NCI-H1694 (cell line): ENCODE data around the gene DISP3.

Experiments used
- DNase-seq: peaks from one replicate; lab custom pipeline; 2025; lab: John Stamatoyannopoulos, UW

The DISP3 gene

GRCh38 chr1:11529330-11529729 lies 50.4 kb downstream of the DISP3 start:
- no peak for DNase-seq

DNA sequence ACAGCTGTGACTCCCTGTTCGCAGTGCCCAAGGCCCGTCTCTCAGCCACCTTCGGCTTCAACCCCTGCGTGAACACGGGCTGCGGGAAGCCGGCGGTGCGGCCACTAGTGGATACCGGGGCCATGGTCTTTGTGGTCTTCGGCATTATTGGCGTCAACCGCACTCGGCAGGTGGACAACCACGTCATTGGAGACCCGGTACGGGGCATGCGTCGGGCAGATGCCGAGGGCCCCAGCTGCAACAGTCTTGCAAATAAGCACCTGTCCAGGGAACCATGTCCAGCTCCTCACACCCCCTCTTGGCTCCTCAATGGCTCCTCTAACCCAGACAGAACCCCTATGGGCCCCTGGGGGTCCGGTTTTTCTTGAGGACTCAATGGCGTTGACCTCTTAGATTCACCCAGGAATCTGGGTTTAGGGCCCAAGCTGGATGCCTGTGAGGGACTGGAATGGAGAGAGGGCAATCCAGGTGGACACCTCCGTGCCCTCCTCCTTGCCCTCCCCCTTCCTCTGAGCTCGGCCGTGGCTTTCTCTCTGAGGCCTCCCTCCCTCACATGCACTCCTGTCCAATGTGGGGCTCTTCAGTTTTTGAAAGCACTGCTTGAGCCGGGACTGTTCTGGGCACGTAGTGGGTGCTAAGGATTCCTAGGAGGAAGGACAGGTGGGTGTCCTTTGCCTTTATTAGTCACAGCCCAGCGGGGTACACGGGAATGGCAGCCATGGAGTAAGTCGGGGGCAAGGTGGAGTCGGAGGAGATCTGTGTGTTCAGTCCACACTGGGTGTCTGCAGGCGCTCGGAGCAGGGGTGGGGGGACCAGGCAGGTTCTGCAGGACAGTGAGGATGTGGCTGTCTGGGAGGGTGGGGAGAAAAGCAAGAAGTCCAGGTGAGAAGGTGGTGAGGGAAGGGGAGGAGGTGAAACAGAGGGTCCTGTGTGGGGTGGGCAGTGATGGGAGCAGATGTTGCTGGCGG lies 51.1 kb downstream of the DISP3 start:
- DNase-seq = no peak

DNA sequence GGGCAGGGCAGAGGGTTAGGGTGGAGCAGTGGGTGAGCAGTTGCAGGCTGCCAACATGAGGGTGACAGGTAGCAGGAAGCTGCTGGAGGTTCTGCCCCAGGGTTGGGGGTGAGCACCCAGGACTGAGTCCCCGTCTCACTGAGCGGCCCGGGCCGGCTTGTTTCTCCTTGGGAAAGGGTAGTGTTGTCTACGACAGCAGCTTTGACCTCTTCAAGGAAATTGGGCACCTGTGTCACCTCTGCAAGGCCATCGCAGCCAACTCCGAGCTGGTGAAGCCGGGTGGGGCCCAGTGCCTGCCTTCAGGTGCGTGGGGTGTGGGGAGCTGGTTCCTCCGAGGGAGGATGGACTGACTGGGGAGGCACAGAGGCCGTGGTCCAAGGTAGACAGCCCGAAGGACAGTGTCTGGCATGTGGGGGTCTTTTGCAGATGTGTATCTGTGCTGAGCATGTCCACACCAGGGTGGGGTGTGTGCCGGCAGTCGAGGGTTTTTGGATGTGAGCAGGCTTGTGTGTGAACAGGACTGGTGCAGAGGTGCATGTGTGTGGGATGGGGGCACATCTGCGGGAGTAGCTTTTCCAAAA lies 51.9 kb downstream of the DISP3 start:
- no peak for DNase-seq

DNA sequence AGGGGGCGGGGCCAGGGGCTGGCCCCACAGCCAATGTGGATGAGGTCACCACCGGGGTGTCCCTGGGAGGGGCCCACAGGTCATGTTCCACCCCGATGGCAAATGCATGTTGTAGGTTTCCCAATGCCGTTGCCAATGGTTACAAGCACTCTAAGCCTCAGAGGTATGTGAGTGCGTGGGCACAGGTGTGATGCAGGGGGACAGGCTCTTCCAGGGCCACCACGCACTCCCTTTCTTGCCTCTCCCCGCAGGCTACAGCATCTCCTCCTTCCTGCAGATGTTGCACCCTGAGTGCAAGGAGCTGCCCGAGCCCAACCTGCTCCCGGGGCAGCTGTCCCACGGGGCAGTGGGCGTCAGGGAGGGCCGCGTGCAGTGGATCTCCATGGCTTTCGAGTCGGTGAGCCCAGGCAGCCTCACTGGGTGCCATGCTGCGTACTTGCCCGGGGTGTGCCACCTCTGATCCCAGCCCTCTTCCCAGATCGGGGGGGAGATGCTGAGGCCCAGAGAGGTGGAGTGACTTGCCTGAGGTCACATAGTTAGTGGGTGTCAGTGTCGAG lies 52.4 kb downstream of the DISP3 start:
- DNase-seq = no peak

GRCh38 chr1:11531943-11532342 lies 53.0 kb downstream of the DISP3 start:
- no peak for DNase-seq

DNA sequence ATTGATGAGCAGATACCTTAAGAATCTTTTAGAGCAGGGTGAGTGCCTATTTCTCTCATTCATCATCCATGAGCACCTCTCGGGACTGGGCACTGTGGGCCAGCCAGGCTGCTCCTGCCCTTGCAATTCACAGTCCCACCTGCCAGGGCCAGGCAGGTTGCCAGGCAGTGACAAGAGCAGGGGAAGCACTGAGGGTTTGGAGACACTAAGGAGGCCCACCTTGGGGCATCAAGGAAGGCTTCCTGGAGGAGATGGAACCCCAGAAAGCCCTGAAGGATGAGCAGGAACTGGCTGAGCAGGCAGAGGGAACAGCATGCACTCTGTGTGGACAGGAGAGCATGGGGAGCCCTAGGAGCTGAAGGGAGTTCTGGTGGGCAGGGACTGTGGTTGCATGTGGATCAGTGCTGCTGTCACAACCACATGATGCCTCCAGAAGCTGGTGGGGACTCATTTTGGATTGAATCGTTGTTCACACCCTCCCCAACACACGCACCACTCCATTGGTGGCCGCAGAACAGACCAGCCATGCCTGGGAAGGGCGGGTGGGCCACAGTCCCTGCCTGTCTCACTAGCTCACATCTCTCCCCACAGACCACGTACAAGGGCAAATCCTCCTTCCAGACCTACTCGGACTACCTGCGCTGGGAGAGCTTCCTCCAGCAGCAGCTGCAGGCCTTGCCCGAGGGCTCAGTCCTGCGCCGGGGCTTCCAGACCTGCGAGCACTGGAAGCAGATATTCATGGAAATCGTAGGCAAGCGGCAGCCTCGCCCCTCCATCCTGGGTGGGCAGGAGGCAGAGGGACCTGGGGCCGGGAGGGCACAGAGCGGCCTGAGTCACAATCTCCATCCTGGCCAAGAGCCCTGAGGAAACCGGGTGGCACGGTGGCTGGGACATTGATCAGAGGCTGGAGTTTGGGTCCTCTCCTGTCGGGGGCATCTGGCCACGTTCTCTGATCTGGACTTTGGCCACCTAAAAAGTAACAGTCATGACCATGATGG lies 55.1 kb downstream of the DISP3 start:
- DNase-seq = no peak

DNA sequence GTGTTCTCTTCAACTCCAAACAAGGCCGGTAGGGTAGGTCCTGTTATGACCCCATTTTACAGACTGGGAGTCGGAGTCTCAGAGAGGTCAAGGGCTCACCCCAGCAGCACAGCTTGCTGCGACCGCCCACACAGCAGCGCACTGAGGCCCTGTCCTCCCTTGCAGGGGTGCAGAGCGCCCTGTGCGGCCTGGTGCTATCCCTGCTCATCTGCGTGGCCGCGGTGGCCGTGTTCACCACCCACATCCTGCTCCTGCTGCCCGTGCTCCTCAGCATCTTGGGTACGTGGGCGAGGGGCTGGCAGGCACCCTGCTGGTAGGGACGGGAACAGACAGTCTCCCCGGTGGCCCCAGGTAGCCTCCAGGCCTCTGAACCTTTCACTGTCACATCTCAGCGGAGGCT lies 55.9 kb downstream of the DISP3 start:
- no peak for DNase-seq

- no peak for DNase-seq
These were observed 56.4 kb downstream of the DISP3 start for GRCh38 chr1:11535316-11535715.

DNA sequence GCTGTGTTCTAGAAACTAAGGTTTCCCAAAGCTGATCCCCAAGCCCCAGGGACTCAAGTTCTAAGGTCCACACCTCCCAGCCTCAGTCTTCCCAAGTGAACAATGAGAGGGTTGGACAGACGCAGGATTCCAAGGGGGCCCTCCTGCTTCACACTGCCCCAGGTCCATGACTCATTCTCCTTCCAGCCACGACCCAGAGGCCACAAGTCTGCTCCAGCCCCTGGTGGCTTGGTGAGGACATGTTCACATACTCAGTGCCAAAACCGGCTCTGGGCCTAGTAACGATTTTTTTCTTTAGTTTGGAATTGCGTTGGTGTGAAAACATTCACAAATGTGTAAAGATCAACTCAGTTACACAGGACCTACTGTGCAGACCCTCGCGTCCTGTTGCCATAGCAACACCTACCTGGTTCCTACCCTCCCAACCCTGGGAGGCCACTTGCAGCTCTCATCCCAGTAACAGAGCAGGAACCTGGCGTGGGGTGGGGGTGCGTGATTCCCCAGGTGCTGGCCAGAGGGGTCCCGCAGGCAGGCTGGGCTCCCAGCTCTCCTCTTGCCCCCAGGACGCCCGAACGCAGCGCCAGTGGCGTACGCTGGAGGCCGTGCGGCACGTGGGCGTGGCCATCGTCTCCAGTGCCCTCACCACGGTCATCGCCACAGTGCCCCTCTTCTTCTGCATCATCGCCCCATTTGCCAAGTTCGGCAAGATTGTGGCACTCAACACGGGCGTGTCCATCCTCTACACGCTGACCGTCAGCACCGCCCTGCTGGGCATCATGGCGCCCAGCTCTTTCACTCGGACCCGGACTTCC lies 57.0 kb downstream of the DISP3 start:
- DNase-seq = no peak

- DNase-seq = no peak
These were observed 57.8 kb downstream of the DISP3 start for GRCh38 chr1:11536573-11537379.

GRCh38 chr1:11537380-11537764 lies 58.4 kb downstream of the DISP3 start:
- no peak for DNase-seq

DNA sequence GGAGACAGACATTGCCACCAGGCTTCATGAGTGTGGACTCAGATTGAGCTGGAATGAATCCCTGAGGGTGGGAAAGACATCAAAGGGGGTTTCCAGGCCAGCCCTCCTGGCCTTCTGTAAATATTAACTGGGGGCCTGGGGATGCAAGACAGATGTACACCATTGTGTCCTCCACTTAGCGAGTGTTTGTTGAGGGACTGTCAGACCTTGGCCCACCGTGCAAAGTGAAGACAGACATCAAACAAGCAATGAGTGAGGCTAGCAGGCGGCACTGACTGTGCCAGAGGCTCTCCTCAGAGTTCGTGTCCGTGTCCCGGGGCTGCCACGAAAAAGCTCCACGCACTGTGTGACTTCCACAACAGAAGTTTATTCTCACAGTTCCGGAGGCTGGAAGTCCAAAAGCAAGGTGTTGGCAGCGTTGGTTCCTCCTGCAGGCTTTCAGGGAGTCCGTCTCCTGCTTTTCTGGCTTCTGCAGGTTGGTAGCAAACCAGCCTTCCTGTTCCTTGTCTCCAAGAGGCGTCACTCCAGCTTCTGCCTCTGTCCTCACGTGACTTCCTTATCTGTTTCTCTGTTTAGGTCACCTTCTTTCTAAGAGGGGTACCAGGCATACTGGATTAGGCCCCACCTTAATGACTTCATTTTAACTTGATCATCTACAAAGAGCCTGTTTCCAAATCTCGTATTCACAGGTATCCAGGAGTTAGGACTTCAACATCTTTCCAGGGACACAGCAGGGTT lies 59.1 kb downstream of the DISP3 start:
- no peak for DNase-seq

GRCh38 chr1:11538886-11539285 lies 59.9 kb downstream of the DISP3 start:
- no peak for DNase-seq

GRCh38 chr1:11539850-11540772 lies 61.2 kb downstream of the DISP3 start:
- DNase-seq = no peak

DNA sequence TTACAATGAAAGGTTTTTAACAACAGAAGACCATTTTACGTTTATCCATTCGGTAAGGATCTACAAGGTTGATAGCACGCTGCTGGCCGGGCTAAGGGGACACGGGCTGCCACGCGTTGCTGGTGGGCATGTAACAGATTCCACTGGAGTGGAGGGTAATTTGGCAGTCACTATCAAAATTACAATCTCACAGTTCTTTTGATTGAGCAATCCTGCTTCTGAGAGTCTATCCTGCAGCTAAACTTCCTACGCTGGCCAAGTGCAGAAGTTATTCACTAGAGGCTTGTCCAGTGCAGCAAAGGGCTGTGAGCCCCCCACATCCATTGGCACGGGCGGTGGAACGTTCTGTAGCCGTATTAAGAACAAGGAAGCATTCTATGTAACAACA lies 61.8 kb downstream of the DISP3 start:
- no peak for DNase-seq

DNA sequence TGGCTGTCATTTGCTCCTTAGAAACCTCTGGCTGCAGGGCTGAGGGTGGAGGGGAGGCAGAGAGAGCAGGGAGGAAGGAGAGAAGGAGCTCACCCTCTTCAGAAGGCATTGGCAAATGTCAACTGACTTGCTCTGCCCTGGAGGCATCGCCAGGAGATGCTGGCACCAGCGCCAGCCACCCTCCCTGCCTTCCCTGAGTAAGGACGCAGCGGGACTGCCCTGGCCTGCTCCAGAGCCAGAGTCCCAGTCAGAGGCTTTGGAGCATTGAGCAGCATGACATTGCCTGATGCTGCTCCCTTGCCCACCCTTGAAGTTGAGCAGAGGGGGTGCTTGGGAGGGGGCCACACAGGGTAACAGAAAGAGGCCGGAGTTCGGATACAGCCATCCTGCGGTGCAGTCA lies 62.3 kb downstream of the DISP3 start:
- no peak for DNase-seq

DNA sequence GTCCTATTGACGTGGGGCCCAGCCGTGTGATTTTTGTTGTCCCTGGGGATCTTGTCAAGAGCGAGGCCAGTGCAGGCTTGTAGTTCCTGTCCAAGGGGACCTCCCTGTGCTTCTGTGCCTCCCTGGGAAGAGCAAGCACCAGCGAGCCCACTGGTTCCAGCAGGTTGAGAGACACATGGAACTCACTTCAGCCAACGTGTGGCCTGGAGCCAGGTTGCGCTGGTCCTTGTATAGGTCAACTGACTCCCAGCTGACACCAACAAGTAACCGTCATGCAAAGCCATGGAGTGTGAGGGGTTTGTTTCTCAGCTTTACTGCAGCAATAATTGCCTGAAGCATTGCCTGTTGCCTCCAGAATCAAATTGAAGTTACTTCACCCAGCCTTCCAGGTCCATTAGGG lies 63.0 kb downstream of the DISP3 start:
- no peak for DNase-seq

GRCh38 chr1:11543392-11543791 lies 64.4 kb downstream of the DISP3 start:
- no peak for DNase-seq

DNA sequence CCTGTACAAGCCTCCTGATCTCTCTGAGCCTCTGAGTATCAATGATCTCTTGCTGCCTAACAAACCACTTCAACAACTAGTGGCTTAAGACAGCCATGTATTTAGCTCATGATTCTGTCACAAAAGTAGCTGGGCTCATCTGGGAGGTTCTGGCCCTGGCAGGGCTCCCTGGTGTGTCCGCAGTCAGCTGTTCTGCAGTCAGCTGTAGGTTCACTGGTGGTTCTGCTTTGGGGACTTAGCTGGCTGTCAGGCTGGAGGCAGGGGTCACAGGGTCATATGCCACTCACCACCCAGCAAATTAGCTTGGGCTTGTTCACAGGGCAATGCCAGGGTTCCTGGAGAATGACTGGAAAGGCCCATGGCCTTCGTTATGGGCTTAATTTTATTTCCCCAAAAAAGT lies 64.8 kb downstream of the DISP3 start:
- DNase-seq = no peak
